ENCODE measurements around the gene CNEP1R1. TPM values are rescaled to one million over a fixed set of nuclear protein-coding genes. Genes with fewer than 3 reads are reported as not detected.

CNEP1R1 gene
- total RNA-seq, 1 donor = 38.5 TPM

DNA sequence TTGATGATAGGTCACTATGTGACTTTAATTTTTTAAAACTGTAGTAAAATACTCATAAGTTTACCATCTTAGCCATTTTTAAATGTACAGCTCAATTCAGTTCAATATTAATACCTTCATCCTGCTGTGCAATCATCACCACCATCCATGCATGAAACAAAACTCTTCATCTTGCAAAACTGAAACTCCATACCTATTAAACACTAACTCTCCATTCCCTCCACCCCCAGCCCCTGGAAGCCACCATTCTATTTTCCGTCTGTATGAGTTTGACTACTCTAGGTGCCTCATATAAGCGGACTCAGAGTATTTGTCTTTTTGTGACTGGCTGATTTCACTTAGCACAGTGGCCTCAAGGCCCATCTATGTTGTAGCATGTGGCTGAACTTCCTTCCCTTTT lies 9.4 kb upstream of the CNEP1R1 start:
- TF ChIP-seq, protein P1, sequence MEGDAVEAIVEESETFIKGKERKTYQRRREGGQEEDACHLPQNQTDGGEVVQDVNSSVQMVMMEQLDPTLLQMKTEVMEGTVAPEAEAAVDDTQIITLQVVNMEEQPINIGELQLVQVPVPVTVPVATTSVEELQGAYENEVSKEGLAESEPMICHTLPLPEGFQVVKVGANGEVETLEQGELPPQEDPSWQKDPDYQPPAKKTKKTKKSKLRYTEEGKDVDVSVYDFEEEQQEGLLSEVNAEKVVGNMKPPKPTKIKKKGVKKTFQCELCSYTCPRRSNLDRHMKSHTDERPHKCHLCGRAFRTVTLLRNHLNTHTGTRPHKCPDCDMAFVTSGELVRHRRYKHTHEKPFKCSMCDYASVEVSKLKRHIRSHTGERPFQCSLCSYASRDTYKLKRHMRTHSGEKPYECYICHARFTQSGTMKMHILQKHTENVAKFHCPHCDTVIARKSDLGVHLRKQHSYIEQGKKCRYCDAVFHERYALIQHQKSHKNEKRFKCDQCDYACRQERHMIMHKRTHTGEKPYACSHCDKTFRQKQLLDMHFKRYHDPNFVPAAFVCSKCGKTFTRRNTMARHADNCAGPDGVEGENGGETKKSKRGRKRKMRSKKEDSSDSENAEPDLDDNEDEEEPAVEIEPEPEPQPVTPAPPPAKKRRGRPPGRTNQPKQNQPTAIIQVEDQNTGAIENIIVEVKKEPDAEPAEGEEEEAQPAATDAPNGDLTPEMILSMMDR (IDR thresholded peaks at IDR 0.05; ENCODE audit: insufficient read depth, low read length) = no peak
- no peak overlapping the region for H3K4me3 ChIP-seq (ENCODE audit: low read depth, low read length)

DNA sequence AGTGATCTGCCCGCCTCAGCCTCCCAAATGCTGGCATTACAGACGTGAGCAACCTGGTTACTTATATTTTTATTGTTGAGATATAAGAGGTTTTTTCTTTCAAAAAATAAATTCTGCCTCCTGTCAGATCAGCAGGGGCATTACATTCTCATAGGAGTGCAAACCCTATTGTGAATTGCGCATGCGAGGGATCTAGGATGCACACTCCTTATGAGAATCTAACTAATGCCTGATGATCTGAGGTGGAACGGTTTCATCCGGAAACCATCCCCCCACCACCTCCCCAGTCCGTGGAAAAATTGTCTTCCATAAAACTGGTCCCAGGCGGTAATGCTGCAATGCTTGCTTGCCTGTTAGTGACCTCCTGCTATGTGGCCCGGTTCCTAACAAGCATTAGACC lies 7.5 kb upstream of the CNEP1R1 start:
- H3K4me3 ChIP-seq (ENCODE audit: low read depth, low read length) = no peak overlapping the region
- TF ChIP-seq, protein P1 (IDR thresholded peaks at IDR 0.05; ENCODE audit: insufficient read depth, low read length) = no peak
- DNase-seq (ENCODE audit: low read depth) = no peak

More for the DNA sequence above, 9.4 kb upstream of the CNEP1R1 start:
- DNase-seq (ENCODE audit: low read depth) = no peak

DNA sequence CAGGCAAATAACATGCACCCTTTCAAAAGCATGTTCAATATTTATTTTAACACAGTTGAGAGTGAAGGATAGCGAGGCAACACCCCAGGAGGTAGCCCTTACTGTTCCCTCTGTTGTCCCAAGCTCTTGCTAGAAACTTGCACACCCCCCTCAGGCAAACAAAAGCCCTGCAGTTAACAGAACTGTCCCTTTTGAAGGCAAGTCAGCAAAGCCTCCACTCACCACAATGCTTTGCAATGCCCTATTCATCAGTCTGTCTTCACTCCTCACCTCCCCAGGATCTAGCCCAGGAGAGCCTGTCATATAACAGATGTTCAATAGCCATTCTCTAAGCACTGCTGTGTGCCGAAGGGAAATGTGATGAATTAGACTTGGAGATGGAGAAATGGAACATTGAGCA lies 3.5 kb upstream of the CNEP1R1 start:
- DNase-seq (ENCODE audit: low read depth) = no peak
- TF ChIP-seq, protein P1 (IDR thresholded peaks at IDR 0.05; ENCODE audit: insufficient read depth, low read length) = no peak

DNA sequence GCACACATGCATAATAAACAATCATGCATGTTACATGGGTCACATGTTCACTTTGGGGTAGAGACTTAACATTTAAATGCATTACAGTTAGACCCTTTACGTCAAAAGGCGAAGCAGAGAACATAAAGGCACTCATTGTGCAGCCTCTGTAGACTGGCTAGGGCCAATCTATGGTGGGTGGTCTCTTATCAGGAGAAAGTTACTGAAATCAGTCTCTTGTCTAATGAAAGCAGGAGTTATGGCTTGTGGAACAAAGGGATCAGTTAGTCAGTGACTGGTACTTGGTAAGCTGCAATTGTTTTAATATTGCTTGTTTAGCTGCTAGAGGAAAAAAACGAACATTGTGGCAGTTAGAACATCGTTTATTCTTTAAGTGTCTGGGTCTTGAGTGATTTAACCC lies 1.4 kb upstream of the CNEP1R1 start:
- TF ChIP-seq, protein P1 (IDR thresholded peaks at IDR 0.05; ENCODE audit: insufficient read depth, low read length) = no peak
- no peak for DNase-seq (ENCODE audit: low read depth)
- no peak overlapping the region for H3K4me3 ChIP-seq (ENCODE audit: low read depth, low read length)

More for the DNA sequence above, 3.5 kb upstream of the CNEP1R1 start:
- H3K4me3 ChIP-seq (ENCODE audit: low read depth, low read length) = no peak overlapping the region

DNA sequence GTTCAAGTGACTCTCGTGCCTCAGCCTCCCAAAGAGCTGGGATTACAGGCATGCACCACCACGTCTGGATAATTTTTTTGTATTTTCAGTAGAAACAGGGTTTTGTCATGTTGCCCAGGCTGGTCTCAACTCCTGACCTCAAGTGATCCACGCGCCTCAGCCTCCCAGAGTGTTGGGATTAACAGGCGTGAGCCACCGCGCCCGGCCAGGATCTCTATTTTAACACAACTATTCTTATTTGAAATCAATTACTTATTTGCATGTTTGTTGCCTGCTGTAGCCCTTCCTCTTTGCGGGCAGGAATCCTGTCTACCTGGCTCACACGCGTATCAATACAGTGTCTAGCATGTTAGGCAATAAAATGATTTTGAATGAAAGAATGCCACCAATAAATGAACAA lies 818 bp upstream of the CNEP1R1 start:
- no peak for DNase-seq (ENCODE audit: low read depth)
- TF ChIP-seq, protein P1 (IDR thresholded peaks at IDR 0.05; ENCODE audit: insufficient read depth, low read length) = no peak
- H3K4me3 ChIP-seq (ENCODE audit: low read depth, low read length) = no peak overlapping the region

DNA sequence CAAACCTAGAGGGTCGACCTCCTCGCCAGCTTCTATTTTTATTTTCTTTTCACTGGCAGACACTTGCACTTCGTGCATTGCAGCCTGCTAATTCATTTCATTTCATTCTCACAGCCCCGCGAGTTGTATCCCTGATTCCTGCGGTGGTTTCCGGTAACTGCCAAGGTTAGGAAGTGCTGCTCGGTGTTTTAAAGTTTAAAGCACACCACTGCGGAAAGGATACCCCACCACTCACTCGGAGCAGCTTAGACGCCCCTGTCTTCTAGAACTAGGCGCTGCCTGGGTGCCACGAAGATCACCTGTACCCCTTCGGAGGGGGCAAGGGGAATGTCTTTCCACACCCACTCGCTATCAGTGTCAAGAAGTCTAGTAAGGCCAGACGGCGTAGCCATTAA lies 509 bp downstream of the CNEP1R1 start:
- peak; percentile 14 for DNase-seq (ENCODE audit: low read depth)
- H3K4me3 ChIP-seq (ENCODE audit: low read depth, low read length) = peak overlapping the region; percentile 96
- TF ChIP-seq, protein P1 (IDR thresholded peaks at IDR 0.05; ENCODE audit: insufficient read depth, low read length) = no peak

DNA sequence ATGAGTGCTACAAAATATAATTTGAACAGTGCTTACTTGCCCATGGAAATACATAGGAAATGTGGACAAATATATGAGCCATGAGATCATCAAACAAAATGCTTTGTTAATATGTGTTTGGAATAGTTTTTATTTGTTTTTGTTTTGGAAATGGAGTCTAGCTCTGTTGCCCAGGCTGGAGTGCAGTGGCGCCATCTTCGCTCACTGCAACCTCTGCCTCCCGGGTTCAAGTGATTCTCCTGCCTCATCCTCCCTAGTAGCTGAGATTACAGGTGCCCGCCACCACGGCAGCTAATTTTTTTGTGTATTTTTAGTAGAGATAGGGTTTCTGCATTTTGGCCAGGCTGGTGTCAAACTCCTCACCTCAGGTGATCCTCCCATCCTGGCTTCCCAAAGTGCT lies 2.8 kb downstream of the CNEP1R1 start:
- H3K4me3 ChIP-seq (ENCODE audit: low read depth, low read length) = no peak overlapping the region
- TF ChIP-seq, protein P1 (IDR thresholded peaks at IDR 0.05; ENCODE audit: insufficient read depth, low read length) = no peak
- DNase-seq (ENCODE audit: low read depth) = no peak
